Islet of Langerhans (tissue), 1 donor: ENCODE data around the gene C15orf39.
"Not testable (repeated sequence)": the region's sequence is repeated elsewhere in the genome, so short reads cannot be mapped to it uniquely, and the experiment has no call there.

Experiments used
- FAIRE-seq: peaks from one replicate; lab custom pipeline; 2011; peaks lifted over from hg19 to GRCh38; lab: Jason Lieb, UNC

The C15orf39 gene

GRCh38 chr15:75212200-75212858 lies 10.6 kb downstream of the C15orf39 start:
- FAIRE-seq: no peak

- no peak for FAIRE-seq
Observed at GRCh38 chr15:75213212-75213767, 11.6 kb downstream of the C15orf39 start.

- FAIRE-seq: no peak
Observed at GRCh38 chr15:75213768-75214221, 12.1 kb downstream of the C15orf39 start.

GRCh38 chr15:75214293-75215096 lies 12.8 kb downstream of the C15orf39 start:
- no peak for FAIRE-seq

GRCh38 chr15:75215107-75216004 lies 13.7 kb downstream of the C15orf39 start:
- no peak for FAIRE-seq

GRCh38 chr15:75217012-75217411 lies 15.3 kb downstream of the C15orf39 start:
- FAIRE-seq: no peak

- not testable (repeated sequence) for FAIRE-seq
Observed at GRCh38 chr15:75217574-75217973, 15.9 kb downstream of the C15orf39 start.

GRCh38 chr15:75219507-75219929 lies 17.8 kb downstream of the C15orf39 start:
- FAIRE-seq: not testable (repeated sequence)

- no peak for FAIRE-seq
Observed at GRCh38 chr15:75223688-75224087, 22.0 kb downstream of the C15orf39 start.

GRCh38 chr15:75224281-75224680 lies 22.6 kb downstream of the C15orf39 start:
- FAIRE-seq: no peak

- not testable (repeated sequence) for FAIRE-seq
Observed at GRCh38 chr15:75225102-75225836, 23.6 kb downstream of the C15orf39 start.

GRCh38 chr15:75225951-75226732 lies 24.5 kb downstream of the C15orf39 start:
- FAIRE-seq: no peak

- FAIRE-seq: not testable (repeated sequence)
Observed at GRCh38 chr15:75227112-75227511, 25.4 kb downstream of the C15orf39 start.

GRCh38 chr15:75227663-75228280 lies 26.1 kb downstream of the C15orf39 start:
- FAIRE-seq: no peak

GRCh38 chr15:75228787-75229186 lies 27.1 kb downstream of the C15orf39 start:
- no peak for FAIRE-seq

GRCh38 chr15:75229191-75230015 lies 27.7 kb downstream of the C15orf39 start:
- no peak for FAIRE-seq

GRCh38 chr15:75230016-75230343 lies 28.3 kb downstream of the C15orf39 start:
- no peak for FAIRE-seq

- FAIRE-seq: no peak
Observed at GRCh38 chr15:75230551-75231371, 29.1 kb downstream of the C15orf39 start.
